Measurements from ENCODE around the gene NXN. TPM values are rescaled to one million over a fixed set of nuclear protein-coding genes. Genes with fewer than 3 reads are reported as not detected.

Gene NXN
- total RNA-seq (54.2 TPM), polyA plus RNA-seq (81.2 TPM)

DNA sequence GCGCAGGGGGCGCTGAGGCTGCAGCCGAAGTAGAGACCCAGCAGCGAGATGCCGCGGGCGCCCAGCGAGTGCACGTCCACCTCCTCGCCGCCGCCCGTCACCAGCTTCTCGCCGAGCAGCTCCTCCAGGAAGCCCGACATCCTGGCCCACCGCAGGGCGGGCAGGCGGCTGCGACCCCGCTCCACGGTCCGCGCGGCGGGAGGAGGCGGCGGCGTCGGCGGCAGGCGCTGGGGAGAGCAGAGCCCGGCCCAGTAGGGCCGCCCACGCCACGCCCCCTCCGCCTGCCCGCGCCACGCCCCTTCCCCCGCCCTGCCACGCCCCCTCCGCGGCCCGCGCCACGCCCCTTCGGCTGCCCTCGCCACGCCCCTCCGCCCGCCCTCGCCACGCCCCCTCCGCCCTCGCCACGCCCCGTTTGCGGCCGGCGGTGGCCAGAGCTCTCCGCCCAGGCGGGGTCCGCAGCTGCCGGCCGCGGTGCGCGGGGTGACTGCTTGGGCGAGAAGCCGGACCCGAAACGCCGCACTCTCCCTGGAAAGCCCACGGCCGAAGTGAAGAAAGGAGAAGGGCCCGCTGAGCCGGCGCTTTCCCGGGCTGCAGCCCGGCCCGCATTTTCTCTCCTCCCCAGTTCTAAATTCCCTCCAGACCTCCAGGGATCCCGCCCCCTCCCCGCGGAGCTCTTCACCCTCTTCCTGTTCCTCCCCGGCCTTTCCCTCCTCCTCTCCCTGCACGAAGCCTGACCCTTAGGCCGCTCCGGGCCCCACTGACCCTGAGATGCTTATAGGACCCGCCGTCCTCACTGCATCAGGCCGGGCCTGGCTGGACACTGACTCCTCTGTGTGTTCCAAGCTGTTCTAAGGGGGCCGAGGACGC, at the start of gene NXN:
Gene NXN (minus strand): TSS at position 238 of the 867 bp plus-strand sequence.
- WGBS: under 1% methylated on average over 89 of the region's 94 CpGs
- H3K4me1 ChIP-seq (ENCODE audit: insufficient read depth): no peaks in the 10 kb centered on the region

DNA sequence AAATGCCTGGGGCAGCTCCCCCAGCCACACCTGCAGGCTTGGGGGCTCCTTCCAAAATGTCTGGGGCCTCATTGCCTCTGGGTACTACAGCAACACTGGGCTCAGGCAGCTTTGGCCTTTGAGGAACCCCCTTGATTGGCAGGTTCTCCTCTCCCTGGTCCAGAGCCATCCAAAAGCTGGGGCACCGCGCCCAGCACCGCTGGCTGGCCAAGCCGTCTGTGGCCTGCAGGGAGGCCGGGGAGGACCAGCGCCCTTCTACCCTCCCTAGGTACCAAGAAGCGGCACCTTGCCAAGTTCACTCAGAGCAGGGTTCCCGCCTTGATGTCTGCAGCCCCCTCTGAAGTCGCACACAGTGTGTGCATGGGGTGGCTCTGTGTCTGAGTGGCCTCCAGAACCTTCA, 47.5 kb upstream of the NXN start:
- Histone ChIP-seq H3K36me3 (ENCODE audit: insufficient read depth) (no peaks in the 10 kb centered on the region), H3K27ac (ENCODE audit: low read depth) (no peak overlapping the region), H3K4me1 (ENCODE audit: insufficient read depth) (no peaks in the 10 kb centered on the region), H3K4me3 (ENCODE audit: low read depth, low read length) (no peak overlapping the region)
- WGBS: 89% methylated on average over 9 of the region's 9 CpGs
- no peak for DNase-seq (ENCODE audit: extremely low spot score)

More for the DNA sequence above, at the start of gene NXN:
- Histone ChIP-seq H3K4me3 (ENCODE audit: low read depth, low read length) (peak within 1 kb of the TSS; percentile 98), H3K36me3 (ENCODE audit: insufficient read depth) (no peaks in the 10 kb centered on the region), H3K27ac (ENCODE audit: low read depth) (peak within 1 kb of the TSS; percentile 60)
- no peak for DNase-seq (ENCODE audit: extremely low spot score)

DNA sequence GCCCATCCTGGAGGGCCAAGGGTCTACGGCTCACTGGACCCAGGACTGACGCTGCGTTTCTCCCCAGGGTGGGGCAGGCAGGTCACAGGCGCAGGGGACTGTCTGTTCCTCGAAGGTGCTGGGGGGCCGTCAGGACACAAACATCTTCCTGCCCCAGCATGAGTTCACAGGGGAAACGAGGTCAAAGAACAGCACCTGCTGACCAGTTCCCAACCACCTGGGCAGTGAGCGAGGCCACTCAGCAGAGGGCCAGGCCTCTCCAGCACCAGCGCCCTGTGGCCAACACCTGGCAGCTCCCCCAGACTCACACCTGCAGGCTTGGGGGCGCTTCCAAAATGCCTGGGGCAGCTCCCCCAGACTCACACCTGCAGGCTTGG, 47.0 kb upstream of the NXN start:
- Histone ChIP-seq H3K36me3 (ENCODE audit: insufficient read depth) (no peaks in the 10 kb centered on the region), H3K4me3 (ENCODE audit: low read depth, low read length) (no peak overlapping the region), H3K27ac (ENCODE audit: low read depth) (no peak overlapping the region), H3K4me1 (ENCODE audit: insufficient read depth) (no peaks in the 10 kb centered on the region)
- no peak for DNase-seq (ENCODE audit: extremely low spot score)
- 92% methylated on average over 10 of the region's 10 CpGs for WGBS

DNA sequence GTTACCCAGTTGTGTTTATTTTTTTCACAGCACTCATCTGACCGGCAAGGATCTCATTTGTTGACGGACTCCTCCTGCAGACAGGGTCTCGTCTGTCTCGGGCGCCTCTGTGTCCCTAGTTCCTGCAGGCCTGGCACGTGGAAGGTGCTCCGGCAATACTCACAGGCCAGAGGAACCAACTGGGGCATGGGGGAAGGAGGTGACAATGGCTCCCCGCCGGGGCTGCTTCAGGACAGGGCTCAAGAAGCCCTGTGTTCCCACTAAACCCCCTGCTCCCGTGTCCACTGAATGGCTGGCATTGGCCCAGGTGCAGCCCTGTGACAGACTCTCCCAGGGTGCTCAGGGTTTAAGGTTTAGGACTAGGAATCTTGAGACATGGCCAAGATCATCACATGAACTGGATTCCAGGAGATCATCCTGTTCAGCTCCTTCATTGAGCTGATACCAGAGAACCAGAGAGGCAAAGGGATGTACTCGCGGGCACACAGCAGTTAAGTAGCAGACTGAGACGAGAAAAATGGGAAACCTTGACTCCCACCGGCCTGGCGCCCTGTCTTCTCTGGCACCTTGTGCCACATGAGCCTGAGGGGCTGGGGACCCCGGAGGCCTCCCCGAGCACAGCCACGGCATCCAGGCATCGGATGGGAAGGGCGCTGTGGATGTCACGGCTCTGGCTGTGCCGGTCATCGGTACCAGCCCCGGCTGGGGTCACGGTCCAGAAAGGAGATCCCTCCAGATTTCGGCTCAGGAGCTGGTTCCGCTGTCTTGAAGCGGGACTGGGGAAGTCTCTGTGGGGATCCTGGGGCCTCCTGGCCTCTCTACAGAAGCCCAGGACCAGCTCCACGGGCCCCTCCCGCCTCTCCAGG, 46.4 kb upstream of the NXN start:
- H3K4me3 ChIP-seq (ENCODE audit: low read depth, low read length): no peak overlapping the region
- H3K4me1 ChIP-seq (ENCODE audit: insufficient read depth): no peaks in the 10 kb centered on the region
- H3K27ac ChIP-seq (ENCODE audit: low read depth): no peak overlapping the region
- H3K36me3 ChIP-seq (ENCODE audit: insufficient read depth): no peaks in the 10 kb centered on the region
- 87% methylated on average over 30 of the region's 30 CpGs for WGBS
- DNase-seq (ENCODE audit: extremely low spot score): no peak

DNA sequence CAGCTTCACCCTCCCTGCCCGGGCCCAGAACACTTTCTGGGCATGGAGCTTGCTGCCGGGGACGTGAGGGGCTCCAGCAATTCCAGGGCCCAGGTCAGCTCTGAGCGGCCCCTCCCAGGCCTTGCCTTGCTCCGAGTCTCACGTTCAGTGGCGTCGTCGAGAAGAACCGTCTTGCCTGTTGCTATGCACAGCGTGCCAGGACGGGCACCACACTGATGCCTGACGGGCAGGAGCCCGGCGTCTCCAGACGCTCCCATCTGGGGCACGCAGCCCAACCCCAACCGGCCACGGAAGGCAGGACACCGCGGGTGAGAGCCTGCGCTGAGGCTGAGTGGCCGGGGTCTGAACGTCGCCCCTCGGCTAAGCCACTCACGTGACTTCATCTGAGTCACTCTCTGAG, 44.5 kb upstream of the NXN start:
- H3K27ac ChIP-seq (ENCODE audit: low read depth): no peak overlapping the region
- H3K4me3 ChIP-seq (ENCODE audit: low read depth, low read length): no peak overlapping the region
- H3K36me3 ChIP-seq (ENCODE audit: insufficient read depth): no peaks in the 10 kb centered on the region
- no peak for DNase-seq (ENCODE audit: extremely low spot score)
- WGBS: 94% methylated on average over 27 of the region's 27 CpGs
- H3K4me1 ChIP-seq (ENCODE audit: insufficient read depth): no peaks in the 10 kb centered on the region

DNA sequence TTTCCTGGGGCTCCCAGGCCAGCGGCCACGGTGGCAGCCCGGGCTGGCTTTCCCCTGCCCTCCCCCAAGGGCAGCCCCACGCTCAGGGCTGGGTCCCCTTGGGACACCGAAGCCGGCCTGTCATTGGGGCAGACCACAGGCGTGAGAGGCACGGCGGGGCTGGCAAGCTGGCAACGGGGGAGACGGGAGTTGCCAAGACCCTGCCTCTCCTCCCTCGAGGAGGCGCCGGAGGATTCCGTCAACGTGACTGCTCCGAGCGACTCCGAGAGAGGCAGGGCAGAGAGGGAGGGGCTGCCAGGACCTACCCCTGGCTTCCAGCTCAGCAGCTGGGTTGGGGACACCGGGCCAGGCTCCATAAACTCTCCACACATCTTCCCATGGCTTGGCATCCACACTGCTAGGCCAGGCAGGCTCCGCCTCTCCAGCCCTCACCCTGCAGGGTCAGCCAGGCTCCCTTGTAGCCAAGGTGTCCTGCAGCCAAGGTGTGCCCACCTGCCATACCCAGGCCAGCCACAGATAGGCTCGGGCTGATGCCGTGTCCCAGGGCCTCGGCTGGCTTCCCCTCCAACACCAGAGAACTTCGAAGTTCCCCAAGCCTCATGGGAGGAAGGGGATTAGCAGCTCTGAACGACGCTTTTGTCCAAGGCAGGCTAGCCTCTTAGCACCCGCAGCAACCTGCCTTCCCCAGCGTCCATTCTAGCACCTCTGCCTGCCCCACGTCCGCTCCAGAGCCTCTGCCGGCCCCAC, 42.9 kb upstream of the NXN start:
- Histone ChIP-seq H3K36me3 (ENCODE audit: insufficient read depth) (no peaks in the 10 kb centered on the region), H3K4me1 (ENCODE audit: insufficient read depth) (no peaks in the 10 kb centered on the region), H3K27ac (ENCODE audit: low read depth) (no peak overlapping the region), H3K4me3 (ENCODE audit: low read depth, low read length) (no peak overlapping the region)
- no peak for DNase-seq (ENCODE audit: extremely low spot score)
- WGBS: 62% methylated on average over 32 of the region's 32 CpGs

DNA sequence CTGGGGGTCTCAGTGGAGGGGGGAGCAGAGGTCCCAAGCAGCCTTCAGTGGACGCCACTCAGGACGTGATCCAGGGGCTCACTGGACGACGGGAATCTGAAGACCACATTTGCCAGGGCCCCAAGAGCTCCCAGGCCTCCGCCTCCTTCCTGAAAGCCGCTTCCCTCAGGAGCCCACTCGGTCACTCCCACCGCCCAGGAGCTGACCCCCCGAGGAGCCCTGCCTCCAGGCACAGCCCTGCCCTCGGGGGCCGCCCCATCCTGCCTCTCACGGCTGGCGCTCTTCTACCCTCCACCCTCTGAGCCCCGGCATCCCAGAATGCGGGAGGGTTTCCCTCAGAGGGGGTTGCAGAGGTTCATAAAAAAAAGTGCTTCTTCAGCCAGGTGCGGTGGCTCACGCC, 41.6 kb upstream of the NXN start:
- 88% methylated on average over 17 of the region's 17 CpGs for WGBS
- Histone ChIP-seq H3K27ac (ENCODE audit: low read depth) (no peak overlapping the region), H3K4me1 (ENCODE audit: insufficient read depth) (no peaks in the 10 kb centered on the region)

DNA sequence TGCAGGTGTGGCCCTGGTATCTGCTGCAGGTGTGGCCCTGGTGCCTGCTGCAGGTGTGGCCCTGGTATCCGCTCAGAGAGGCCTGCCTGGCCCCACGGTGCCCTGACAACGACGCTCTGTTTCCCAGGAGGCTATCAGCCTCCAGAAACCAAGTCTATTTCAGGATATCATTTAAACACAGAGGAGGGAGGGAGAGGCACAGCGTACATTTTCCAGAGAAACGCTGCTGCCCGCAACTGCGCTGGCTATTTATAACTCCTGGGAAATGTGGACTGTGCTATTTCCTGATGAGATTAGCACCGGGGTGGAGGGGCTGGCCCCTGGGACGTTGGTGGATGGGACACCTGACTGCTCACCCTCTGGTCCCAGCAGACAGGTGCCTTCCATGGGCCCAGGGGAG, 39.9 kb upstream of the NXN start:
- Histone ChIP-seq H3K36me3 (ENCODE audit: insufficient read depth) (no peaks in the 10 kb centered on the region), H3K4me1 (ENCODE audit: insufficient read depth) (no peaks in the 10 kb centered on the region), H3K27ac (ENCODE audit: low read depth) (no peak overlapping the region), H3K4me3 (ENCODE audit: low read depth, low read length) (no peak overlapping the region)
- 34% methylated on average over 10 of the region's 10 CpGs for WGBS
- DNase-seq (ENCODE audit: extremely low spot score): no peak

More for the DNA sequence above, 41.6 kb upstream of the NXN start:
- DNase-seq (ENCODE audit: extremely low spot score): no peak
- Histone ChIP-seq H3K36me3 (ENCODE audit: insufficient read depth) (no peaks in the 10 kb centered on the region), H3K4me3 (ENCODE audit: low read depth, low read length) (no peak overlapping the region)

DNA sequence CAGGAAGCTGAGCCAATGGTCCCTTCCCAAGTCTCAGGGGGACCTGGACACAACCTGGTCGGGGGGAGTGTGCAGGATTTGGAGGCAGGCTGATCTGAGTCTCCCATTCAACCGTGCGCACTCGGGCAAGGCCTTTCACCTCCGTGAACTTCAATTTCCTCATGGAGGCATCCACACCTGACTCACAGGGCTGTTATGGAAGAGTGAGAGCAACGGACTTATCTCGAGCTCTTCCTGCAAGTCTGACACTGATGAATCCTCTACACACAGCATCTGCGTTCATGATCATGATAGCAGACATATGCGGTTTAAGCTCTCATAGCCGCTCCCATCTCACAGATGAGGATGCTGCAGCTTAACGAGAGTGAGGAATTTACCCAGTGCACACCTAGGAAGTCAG, 39.0 kb upstream of the NXN start:
- H3K36me3 ChIP-seq (ENCODE audit: insufficient read depth): no peaks in the 10 kb centered on the region
- DNase-seq (ENCODE audit: extremely low spot score): no peak
- H3K27ac ChIP-seq (ENCODE audit: low read depth): no peak overlapping the region
- H3K4me3 ChIP-seq (ENCODE audit: low read depth, low read length): no peak overlapping the region
- H3K4me1 ChIP-seq (ENCODE audit: insufficient read depth): no peaks in the 10 kb centered on the region
- 69% methylated on average over 11 of the region's 11 CpGs for WGBS

DNA sequence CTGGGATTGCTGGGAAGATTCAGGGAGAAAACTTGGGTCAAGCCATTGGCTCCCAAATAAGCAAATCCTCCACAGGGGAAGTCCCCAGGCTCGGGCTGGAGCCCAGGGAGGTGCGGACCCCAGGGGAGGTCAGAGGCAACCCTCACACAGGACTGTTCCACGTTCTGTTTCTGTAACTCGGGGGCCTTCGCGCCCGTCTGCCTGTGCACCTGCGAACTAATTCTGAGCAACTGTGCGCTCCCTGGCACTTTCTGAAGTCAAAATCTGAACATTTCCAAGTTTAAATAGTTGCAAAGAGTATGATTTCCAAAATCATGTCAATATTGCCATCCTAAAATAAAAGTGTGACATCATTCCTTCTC, 34.1 kb upstream of the NXN start:
- no peaks in the 10 kb centered on the region for H3K4me1 ChIP-seq (ENCODE audit: insufficient read depth)
- 93% methylated on average over 9 of the region's 9 CpGs for WGBS
- H3K27ac ChIP-seq (ENCODE audit: low read depth): no peak overlapping the region
- H3K36me3 ChIP-seq (ENCODE audit: insufficient read depth): peaks cover 1% of the 10 kb centered on the region
- DNase-seq (ENCODE audit: extremely low spot score): no peak
- no peak overlapping the region for H3K4me3 ChIP-seq (ENCODE audit: low read depth, low read length)

DNA sequence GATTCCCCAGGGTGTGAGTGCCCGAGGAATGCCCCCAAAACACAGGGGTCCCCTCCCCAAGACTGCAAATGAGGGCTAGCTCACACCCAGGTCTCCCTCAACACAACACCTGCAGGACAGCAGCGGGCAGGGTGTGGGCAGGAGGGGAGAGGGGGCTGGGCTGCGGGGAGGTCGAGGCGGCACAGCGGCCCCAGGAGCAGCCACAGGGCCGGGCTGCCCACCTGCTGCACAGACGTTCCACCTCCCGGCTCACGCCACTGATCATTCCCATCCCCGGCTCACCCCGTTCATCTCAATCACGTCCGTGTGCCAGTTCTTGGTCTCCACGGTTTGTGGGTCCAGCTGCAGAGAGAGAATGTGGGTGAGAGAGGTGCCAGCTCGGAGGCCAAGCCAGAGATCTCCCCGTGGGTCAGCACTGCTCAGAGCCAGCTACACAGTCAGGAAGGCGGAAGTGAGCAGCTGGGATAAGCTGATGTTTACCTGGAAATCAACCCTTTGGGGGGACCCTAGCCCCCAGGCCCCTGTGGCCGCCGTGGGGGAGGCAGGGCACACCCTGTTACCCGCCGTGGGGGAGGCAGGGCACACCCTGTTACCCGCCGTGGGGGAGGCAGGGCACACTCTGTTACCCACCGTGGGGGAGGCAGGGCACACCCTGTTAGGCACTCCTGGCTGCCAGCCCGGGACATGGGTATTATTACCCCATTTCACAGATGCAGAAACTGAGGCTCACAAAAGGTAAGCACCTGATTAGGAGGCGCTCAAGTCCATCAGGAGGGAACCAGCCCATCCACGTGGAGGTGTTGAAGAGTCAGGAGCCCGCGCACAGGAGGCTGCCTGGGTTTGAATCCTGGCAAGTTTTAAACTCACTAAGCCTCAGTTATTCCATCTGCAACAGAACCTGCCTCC, 33.5 kb upstream of the NXN start:
- H3K36me3 ChIP-seq (ENCODE audit: insufficient read depth): peaks cover 1% of the 10 kb centered on the region
- no peaks in the 10 kb centered on the region for H3K4me1 ChIP-seq (ENCODE audit: insufficient read depth)
- no peak overlapping the region for H3K4me3 ChIP-seq (ENCODE audit: low read depth, low read length)
- 84% methylated on average over 30 of the region's 30 CpGs for WGBS
- H3K27ac ChIP-seq (ENCODE audit: low read depth): no peak overlapping the region
- no peak for DNase-seq (ENCODE audit: extremely low spot score)

DNA sequence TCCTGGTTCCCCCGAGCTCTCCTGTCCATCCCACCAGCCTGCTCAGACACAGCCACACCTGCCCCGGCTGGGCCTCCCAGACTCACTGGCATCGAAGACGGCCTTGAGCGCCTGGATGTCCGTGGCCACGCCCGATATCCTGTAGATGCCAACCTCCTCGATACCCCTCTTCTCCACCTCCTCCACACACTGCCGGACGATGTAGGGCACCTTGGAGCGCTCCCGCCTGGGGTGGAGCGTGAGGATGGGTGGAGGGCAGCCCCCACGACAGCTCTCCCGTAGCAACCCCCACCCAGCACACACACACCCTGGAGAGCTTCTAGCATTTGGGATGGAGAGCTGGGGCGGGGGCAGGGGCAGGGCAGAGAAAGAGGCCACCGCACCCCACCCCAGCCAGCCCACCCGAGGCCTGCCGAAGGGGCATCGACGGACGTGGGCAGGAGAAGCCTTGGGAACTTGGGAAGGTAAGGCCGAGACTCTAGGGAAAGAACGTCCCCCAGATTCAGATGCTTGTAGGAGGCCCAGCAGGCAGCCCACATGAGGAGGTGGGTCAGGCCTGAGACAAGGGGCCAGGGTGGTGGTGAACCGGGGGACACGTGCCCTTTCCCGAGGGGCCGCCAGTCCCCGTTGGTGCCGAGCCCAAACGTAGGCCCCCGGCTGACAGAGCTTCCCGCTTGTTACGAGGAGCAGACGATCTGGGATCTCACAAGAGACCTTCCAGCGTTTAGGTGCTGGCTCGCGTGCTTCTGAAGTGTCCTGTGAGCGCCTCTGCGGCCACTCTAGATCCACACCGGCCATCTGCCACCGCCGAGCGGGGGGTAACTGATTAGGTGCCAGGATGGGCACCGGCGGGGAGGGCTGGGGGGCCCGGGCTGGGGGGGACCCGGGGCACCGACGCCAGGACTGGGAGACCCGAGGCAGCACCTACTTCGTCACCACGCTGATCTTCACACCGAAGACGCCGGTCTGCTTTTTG, 32.5 kb upstream of the NXN start:
- H3K27ac ChIP-seq (ENCODE audit: low read depth): no peak overlapping the region
- peaks cover 1% of the 10 kb centered on the region for H3K36me3 ChIP-seq (ENCODE audit: insufficient read depth)
- H3K4me1 ChIP-seq (ENCODE audit: insufficient read depth): no peaks in the 10 kb centered on the region
- DNase-seq (ENCODE audit: extremely low spot score): no peak
- 88% methylated on average over 57 of the region's 57 CpGs for WGBS
- no peak overlapping the region for H3K4me3 ChIP-seq (ENCODE audit: low read depth, low read length)

All from urinary bladder (tissue), 4 donors.